ENCODE measurements around the gene NPTXR.

NPTXR gene

DNA sequence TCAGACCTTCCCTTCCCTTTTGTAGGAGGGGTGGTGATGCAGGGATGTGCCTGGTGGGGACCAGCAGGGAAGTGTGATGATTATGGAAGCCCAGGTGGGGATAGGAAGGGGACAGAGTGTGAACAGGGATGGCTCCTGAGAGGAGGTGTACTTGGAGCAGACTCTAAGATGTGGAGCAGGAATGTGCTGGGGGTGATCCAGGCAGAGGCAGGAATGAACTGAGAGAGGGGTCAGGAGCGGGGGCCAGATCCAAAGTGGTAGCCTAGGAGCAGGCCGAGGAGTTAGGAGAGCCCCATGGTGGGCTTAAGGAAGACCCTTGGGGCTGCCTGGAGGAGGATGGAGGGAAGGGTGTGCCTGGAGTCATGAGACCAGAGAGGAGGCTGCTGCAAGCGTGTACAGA is 3.7 kb downstream of the NPTXR start:
- Histone ChIP-seq H4K20me1 (ENCODE audit: insufficient read depth, low read length) (no peaks in the 10 kb centered on the region), H2AFZ (ENCODE audit: low read length) (no peak overlapping the region), H3K9ac (ENCODE audit: low read length) (no peak overlapping the region), H3K27me3 (replicated peaks; ENCODE audit: insufficient read depth, low read length) (peaks cover 87% of the 10 kb centered on the region), H3F3A (ENCODE audit: insufficient read depth, low read length) (no peaks in the 10 kb centered on the region), H3K4me1 (ENCODE audit: low read length) (no peaks in the 10 kb centered on the region), H3K27ac (ENCODE audit: low read length) (no peak overlapping the region), H3K9me2 (replicated peaks; ENCODE audit: insufficient read depth, low read length) (no peaks in the 10 kb centered on the region), H3K79me2 (ENCODE audit: low read length) (no peaks in the 10 kb centered on the region), H3K4me3 (ENCODE audit: low read length) (no peak overlapping the region), H3K9me3 (replicated peaks; ENCODE audit: insufficient read depth, low read length) (no peaks in the 10 kb centered on the region), H3K4me2 (ENCODE audit: low read depth, low read length) (no peak overlapping the region), H3K36me3 (replicated peaks; ENCODE audit: insufficient read depth, low read length) (no peaks in the 10 kb centered on the region)
- DNase-seq = no peak
- TF ChIP-seq EZH2phosphoT487 (IDR thresholded peaks at IDR 0.05; ENCODE audit: low read length) = no peak
- no peak for TF ChIP-seq CTCF (IDR thresholded peaks at IDR 0.05; ENCODE audit: low read length)

DNA sequence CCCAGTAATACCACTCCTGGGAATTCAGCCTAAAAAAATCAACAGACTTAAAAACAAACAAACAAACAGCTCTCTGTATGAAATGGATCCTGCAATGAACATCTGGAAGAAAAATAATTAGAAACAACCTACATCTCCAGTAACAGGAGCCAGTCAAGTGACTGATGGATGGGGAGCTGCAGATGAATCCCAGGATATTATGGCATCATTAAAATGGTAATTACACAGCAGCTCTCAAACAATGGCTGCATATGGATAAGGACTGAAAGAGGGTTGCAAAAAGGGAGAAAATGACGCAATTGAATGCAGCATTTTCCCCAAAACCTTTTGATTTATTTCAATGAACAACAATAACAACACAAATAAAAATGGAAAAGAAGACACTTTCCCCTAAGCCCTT is 4.1 kb downstream of the NPTXR start:
- DNase-seq = no peak
- Histone ChIP-seq H3K4me2 (ENCODE audit: low read depth, low read length) (no peak overlapping the region), H3K79me2 (ENCODE audit: low read length) (no peaks in the 10 kb centered on the region), H4K20me1 (ENCODE audit: insufficient read depth, low read length) (no peaks in the 10 kb centered on the region), H3F3A (ENCODE audit: insufficient read depth, low read length) (no peaks in the 10 kb centered on the region), H2AFZ (ENCODE audit: low read length) (no peak overlapping the region), H3K27ac (ENCODE audit: low read length) (no peak overlapping the region), H3K27me3 (replicated peaks; ENCODE audit: insufficient read depth, low read length) (peaks cover 87% of the 10 kb centered on the region), H3K4me3 (ENCODE audit: low read length) (no peak overlapping the region), H3K9ac (ENCODE audit: low read length) (no peak overlapping the region), H3K36me3 (replicated peaks; ENCODE audit: insufficient read depth, low read length) (no peaks in the 10 kb centered on the region), H3K4me1 (ENCODE audit: low read length) (no peaks in the 10 kb centered on the region), H3K9me3 (replicated peaks; ENCODE audit: insufficient read depth, low read length) (no peaks in the 10 kb centered on the region), H3K9me2 (replicated peaks; ENCODE audit: insufficient read depth, low read length) (no peaks in the 10 kb centered on the region)
- TF ChIP-seq EZH2 (optimal IDR thresholded peaks at IDR 0.05; ENCODE audit: low read depth, low read length) = no peak
- TF ChIP-seq EZH2phosphoT487 (IDR thresholded peaks at IDR 0.05; ENCODE audit: low read length) = no peak
- no peak for TF ChIP-seq CTCF (IDR thresholded peaks at IDR 0.05; ENCODE audit: low read length)

- no peak for TF ChIP-seq CTCF (IDR thresholded peaks at IDR 0.05; ENCODE audit: low read length)
- no peak for TF ChIP-seq EZH2 (optimal IDR thresholded peaks at IDR 0.05; ENCODE audit: low read depth, low read length)
- TF ChIP-seq EZH2phosphoT487 (IDR thresholded peaks at IDR 0.05; ENCODE audit: low read length) = no peak
- DNase-seq = no peak
- Histone ChIP-seq H3K4me3 (ENCODE audit: low read length) (no peak overlapping the region), H2AFZ (ENCODE audit: low read length) (no peak overlapping the region), H3K9ac (ENCODE audit: low read length) (no peak overlapping the region), H3K36me3 (replicated peaks; ENCODE audit: insufficient read depth, low read length) (no peaks in the 10 kb centered on the region), H3K9me3 (replicated peaks; ENCODE audit: insufficient read depth, low read length) (no peaks in the 10 kb centered on the region), H3K27ac (ENCODE audit: low read length) (no peak overlapping the region), H3K79me2 (ENCODE audit: low read length) (no peaks in the 10 kb centered on the region), H3K4me2 (ENCODE audit: low read depth, low read length) (no peak overlapping the region), H3F3A (ENCODE audit: insufficient read depth, low read length) (no peaks in the 10 kb centered on the region), H3K27me3 (replicated peaks; ENCODE audit: insufficient read depth, low read length) (peaks cover 93% of the 10 kb centered on the region), H3K4me1 (ENCODE audit: low read length) (no peaks in the 10 kb centered on the region), H4K20me1 (ENCODE audit: insufficient read depth, low read length) (no peaks in the 10 kb centered on the region), H3K9me2 (replicated peaks; ENCODE audit: insufficient read depth, low read length) (no peaks in the 10 kb centered on the region)
Measured at GRCh38 chr22:38837414-38837928, 6.4 kb downstream of the NPTXR start.
